ENCODE data around the gene HARBI1. TPM values are rescaled to one million over a fixed set of nuclear protein-coding genes. Genes with fewer than 3 reads are reported as not detected.

HARBI1 gene
- total and polyA plus RNA-seq, 8 donors, result 2.9 to 5.0 (median 3.5) TPM

DNA sequence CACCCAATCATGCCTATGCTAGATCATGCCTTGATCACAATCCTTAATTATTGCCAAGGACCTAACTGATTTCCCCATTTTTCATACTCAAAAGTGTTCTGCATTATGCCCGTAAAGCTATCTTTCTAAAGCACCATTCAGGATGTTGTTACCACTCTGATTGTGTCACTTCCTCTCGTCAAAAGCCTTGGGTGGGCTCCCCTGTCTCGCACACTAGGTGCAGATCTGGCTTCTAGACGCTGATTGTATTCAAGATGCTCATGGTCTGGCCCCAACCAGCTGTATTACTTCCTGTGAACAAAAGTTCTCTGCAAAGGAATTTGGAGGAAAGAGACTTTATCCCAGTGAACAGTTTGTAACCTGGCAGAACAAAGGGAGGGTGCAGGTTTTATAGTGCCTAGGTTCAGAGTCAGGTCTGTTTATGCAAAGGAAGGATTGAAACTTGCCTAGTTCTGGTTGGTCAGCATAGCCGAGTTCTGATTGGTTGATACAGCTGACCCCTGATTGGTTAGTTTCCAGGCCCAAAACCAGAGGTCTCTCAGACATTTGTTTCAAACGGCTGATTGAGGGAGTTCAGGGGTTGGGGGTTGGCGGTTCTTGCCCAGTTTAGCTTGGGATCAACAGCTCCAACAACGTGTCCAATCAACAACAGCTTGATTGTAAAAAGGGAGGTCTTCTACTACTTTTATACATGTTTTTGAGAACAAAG, 25.8 kb upstream of the HARBI1 start:
- Histone ChIP-seq H3K4me1 (no peaks in the 10 kb centered on the region), H3K36me3 (peaks cover 0 to 52% of the 10 kb centered on the region in 2 donors), H3K4me3 (no peak overlapping the region), H3K27ac (no peak overlapping the region), H3K27me3 (no peaks in the 10 kb centered on the region), H3K9me3 (no peaks in the 10 kb centered on the region)
- TF ChIP-seq, protein P1, sequence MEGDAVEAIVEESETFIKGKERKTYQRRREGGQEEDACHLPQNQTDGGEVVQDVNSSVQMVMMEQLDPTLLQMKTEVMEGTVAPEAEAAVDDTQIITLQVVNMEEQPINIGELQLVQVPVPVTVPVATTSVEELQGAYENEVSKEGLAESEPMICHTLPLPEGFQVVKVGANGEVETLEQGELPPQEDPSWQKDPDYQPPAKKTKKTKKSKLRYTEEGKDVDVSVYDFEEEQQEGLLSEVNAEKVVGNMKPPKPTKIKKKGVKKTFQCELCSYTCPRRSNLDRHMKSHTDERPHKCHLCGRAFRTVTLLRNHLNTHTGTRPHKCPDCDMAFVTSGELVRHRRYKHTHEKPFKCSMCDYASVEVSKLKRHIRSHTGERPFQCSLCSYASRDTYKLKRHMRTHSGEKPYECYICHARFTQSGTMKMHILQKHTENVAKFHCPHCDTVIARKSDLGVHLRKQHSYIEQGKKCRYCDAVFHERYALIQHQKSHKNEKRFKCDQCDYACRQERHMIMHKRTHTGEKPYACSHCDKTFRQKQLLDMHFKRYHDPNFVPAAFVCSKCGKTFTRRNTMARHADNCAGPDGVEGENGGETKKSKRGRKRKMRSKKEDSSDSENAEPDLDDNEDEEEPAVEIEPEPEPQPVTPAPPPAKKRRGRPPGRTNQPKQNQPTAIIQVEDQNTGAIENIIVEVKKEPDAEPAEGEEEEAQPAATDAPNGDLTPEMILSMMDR (IDR thresholded peaks at IDR 0.05), result no peak
- ATAC-seq (no peak), DNase-seq (no peak)
- intact Hi-C loops (cut with DNase I), result no loop called here

DNA sequence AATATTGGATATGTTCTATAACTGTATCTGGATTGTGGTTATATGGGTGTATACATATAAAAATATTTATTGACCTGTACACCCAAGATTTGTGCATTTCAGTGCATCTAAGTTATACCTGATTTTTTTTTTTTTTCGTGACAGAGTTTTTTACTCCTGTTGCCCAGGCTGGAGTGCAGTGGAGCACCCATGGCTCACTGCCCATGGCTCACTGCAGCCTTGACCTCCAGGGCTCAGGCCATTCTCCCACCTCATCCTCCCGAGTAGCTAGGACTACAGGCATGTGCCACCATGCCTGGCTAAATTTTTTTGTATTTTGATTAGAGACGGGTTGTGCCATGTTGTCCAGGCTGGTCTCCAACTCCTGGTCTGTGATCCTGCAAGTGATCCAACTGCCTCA, 24.6 kb upstream of the HARBI1 start:
- H3K36me3 ChIP-seq, result peaks cover 0 to 51% of the 10 kb centered on the region in 2 donors

DNA sequence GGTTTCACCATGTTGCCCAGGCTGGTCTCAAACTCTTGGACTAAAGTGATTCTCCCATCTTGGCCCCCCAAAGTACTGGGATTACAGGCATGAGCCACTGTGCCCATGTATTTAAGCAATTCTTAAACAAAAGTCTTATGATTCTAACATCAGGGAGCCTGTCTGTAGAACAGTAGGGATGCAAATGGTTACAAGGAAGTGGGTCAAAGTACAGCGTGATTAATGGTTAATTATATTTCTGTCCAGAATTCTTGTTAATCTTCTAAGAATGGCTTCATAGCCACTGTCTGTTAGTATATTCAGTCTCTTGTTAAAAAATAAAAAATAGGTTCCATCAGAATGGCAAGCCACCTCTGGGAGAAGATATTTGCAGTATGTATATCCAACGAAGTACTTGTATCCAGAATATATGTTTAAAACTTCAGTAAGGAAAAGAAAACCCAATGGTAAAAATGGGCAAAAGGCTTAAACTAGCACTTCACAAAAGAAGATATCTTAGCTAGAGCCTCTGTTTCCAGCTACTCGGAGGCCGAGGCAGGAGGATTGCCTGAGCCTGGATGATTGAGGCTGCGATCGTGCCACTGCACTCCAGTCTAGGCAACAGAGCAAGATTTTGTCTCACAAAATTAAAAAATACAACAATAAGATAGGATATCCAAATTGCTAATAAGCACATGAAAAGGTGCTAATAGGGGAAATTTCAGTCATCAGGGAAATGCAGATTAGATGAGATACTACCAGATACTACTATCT, 23.2 kb upstream of the HARBI1 start:
- TF ChIP-seq, protein P1 (IDR thresholded peaks at IDR 0.05), result no peak
- Histone ChIP-seq H3K9me3 (no peaks in the 10 kb centered on the region), H3K4me3 (no peak overlapping the region), H3K27me3 (no peaks in the 10 kb centered on the region), H3K36me3 (peaks cover 0 to 43% of the 10 kb centered on the region in 2 donors), H3K27ac (no peak overlapping the region), H3K4me1 (no peaks in the 10 kb centered on the region)
- ATAC-seq (no peak), DNase-seq (no peak)
- intact Hi-C loops (cut with DNase I), result no loop called here

More for the DNA sequence above, 24.6 kb upstream of the HARBI1 start:
- H3K9me3 ChIP-seq, result no peaks in the 10 kb centered on the region
- intact Hi-C loops (cut with DNase I), result no loop called here
- ATAC-seq, result no peak
- H3K4me3 ChIP-seq, result no peak overlapping the region
- H3K27ac ChIP-seq, result no peak overlapping the region
- no peak for DNase-seq
- H3K4me1 ChIP-seq, result no peaks in the 10 kb centered on the region
- TF ChIP-seq, protein P1 (IDR thresholded peaks at IDR 0.05), result no peak
- H3K27me3 ChIP-seq, result no peaks in the 10 kb centered on the region

DNA sequence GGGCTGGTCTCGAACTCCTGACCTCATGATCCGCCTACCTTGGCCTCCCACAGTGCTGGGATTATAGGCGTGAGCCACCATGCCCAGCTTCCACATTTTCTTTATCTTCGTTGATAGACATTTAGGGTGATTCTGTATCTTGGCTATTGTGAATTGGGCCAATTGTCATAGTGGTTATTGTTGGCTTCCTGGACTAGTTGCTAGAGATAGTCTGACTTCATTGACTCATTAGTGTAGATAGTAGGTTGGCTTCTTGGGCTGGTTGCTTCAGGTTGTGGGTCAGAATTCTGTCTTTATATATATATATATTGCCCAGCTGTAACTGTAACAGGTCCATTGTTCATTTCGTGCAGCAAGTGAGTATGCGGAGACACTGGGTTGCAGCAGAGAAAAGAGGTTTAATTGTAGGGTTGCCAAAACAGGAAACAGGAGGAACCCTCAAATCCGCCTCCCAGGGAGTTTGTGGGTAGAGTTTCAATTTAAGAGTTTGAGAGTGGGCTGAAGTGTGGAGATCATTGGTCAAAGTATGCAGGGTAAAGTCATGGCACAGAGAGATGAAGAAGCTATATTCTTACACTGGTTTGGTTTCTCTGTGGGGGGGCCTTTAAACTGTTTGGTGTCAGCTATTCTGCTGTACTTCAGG, 22.3 kb upstream of the HARBI1 start:
- intact Hi-C loops (cut with DNase I), result no loop called here
- no peak for ATAC-seq
- Histone ChIP-seq H3K36me3 (peaks cover 0 to 40% of the 10 kb centered on the region in 2 donors), H3K27ac (no peak overlapping the region), H3K4me1 (no peaks in the 10 kb centered on the region), H3K9me3 (no peaks in the 10 kb centered on the region), H3K4me3 (no peak overlapping the region), H3K27me3 (no peaks in the 10 kb centered on the region)
- DNase-seq, result no peak
- TF ChIP-seq, protein P1 (IDR thresholded peaks at IDR 0.05), result no peak

DNA sequence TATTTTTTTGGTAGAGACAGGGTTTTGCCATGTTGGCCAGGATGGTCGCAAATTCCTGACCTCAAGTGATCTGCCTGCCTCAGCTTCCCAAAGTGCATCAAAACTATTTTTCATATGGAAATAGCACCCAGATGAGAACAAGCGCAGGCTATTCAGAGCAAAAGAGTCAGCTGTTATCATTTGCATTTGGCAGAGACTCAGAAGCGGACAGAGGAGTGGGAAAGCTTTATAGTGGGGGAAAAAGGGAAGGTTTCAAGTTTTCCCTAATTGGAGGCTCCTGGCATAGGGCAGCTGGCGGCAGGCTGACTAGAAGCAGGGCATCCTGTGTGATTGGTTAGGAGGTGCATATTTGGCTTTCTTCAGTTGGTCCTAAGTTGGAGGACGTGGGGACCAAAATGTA, 20.5 kb upstream of the HARBI1 start:
- intact Hi-C loops (cut with DNase I), result no loop called here

More for the DNA sequence above, 20.5 kb upstream of the HARBI1 start:
- Histone ChIP-seq H3K27me3 (no peaks in the 10 kb centered on the region), H3K9me3 (no peaks in the 10 kb centered on the region), H3K4me3 (no peak overlapping the region), H3K4me1 (no peaks in the 10 kb centered on the region), H3K27ac (no peak overlapping the region), H3K36me3 (peaks cover 0 to 35% of the 10 kb centered on the region in 2 donors)
- DNase-seq, result no peak
- TF ChIP-seq, protein P1 (IDR thresholded peaks at IDR 0.05), result no peak
- no peak for ATAC-seq

All from left lung (tissue), 10 donors.